Stimulated activated naive CD8-positive, alpha-beta T cell treated with anti-CD3 and anti-CD28 coated beads, Interleukin-15, Interleukin-2, amounts not matched to agents 100 ng/mL and 50 ng/mL, for 24 hours (primary cell): ENCODE data around the gene XRCC3.

Source experiments
- H3K27ac Mint-ChIP-seq: one replicate; pipeline ENCODE4 v1.8.0; 2021; ENCODE audit warnings: mild to moderate bottlenecking, mixed read lengths
- H3K27me3 Mint-ChIP-seq: one replicate; pipeline ENCODE4 v1.8.0; 2021; ENCODE audit warnings: mixed read lengths
- H3K36me3 Mint-ChIP-seq: one replicate; pipeline ENCODE4 v1.8.0; 2021; ENCODE audit warnings: low read depth, mixed read lengths
- H3K4me1 Mint-ChIP-seq: one replicate; pipeline ENCODE4 v1.8.0; 2021; ENCODE audit warnings: low read depth, mixed read lengths
- H3K4me3 Mint-ChIP-seq: one replicate; pipeline ENCODE4 v1.8.0; 2021; ENCODE audit warnings: mild to moderate bottlenecking, mixed read lengths
- H3K9me3 Mint-ChIP-seq: one replicate; pipeline ENCODE4 v1.8.0; 2021; ENCODE audit warnings: mixed read lengths

The XRCC3 gene

DNA sequence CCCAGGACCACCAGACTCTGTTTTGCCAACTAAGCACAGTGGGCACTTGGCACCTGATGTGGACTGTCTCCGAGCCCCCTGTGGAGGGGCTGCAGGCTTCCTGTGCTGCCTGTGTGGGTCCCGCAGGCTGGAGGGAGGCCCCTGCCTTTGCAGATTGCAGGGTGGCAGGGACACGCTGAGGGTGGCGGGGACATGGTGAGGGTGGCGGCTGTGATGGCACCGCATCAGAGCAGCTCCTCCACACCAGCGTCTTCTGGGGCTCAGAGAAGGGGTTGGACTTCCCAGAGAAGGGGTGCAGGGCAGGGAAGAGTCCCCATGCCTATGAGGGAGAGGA lies 8.5 kb upstream of the XRCC3 start:
- H3K27me3 Mint-ChIP-seq = no peaks in the 10 kb centered on the region
- no peaks in the 10 kb centered on the region for H3K9me3 Mint-ChIP-seq
- no peaks in the 10 kb centered on the region for H3K36me3 Mint-ChIP-seq
- H3K27ac Mint-ChIP-seq = no peak overlapping the region
- H3K4me1 Mint-ChIP-seq = peaks cover 23% of the 10 kb centered on the region
- no peak overlapping the region for H3K4me3 Mint-ChIP-seq

DNA sequence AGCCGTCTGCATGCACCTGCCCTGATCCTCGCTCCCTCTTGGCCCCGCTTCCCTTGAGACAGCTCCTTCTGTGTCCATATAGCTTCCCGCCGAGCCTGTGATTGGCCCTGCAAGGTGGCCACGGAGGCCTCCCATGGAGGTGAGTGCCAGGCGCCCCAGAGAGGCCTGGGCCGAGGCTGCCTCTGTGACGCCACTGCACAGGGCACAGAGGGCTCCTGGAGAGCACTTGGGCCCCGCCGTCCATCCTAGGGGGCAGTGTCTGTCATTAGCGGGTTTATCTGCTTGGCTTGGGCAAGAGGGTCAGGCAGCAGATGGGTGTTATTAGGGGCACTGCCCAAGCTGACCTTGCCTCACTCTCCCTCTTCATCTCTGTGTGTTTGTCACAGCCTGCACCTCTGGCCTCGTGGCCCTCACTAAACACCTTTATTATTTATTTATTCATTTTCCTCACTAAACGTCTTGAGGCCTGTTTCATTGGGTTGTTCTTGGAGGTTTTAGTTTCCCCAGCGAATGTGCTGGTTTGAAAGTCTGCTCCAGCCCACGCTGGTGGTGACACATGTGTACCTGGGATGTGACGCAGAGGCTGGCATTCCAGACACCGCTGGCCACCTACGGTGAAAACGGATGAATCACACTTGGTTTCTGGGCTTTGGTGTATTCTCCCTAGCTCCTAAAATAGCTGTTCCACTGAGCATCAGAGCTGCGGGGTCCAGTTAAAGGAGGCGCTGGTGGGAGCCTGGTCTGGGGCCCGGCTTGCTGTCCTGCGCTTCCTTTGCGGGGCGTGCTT lies 6.3 kb upstream of the XRCC3 start:
- no peak overlapping the region for H3K27ac Mint-ChIP-seq
- H3K4me1 Mint-ChIP-seq = peaks cover 39% of the 10 kb centered on the region
- no peaks in the 10 kb centered on the region for H3K36me3 Mint-ChIP-seq
- no peak overlapping the region for H3K4me3 Mint-ChIP-seq
- no peaks in the 10 kb centered on the region for H3K27me3 Mint-ChIP-seq
- no peaks in the 10 kb centered on the region for H3K9me3 Mint-ChIP-seq

DNA sequence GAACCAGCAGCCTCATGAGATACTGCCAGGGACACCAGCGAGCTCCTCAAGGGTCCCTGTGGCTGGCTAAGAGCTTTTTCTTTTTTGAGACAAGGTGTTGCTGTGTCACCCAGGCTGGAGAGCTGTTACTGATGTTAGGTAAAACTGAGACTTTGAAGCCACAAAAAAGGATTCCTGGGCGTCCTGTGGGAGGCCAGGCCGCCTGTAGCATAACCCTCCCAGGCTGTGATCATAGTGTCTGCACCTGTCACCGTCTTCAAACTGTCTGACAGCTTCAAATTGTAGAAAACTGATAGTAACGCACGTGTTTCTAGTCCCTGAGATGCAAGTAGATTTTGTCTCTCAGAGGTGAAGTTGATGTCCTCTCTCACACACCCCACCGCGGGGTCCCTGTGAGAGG lies 4.5 kb upstream of the XRCC3 start:
- H3K9me3 Mint-ChIP-seq = no peaks in the 10 kb centered on the region
- peaks cover 42% of the 10 kb centered on the region for H3K4me1 Mint-ChIP-seq
- H3K36me3 Mint-ChIP-seq = no peaks in the 10 kb centered on the region
- H3K27ac Mint-ChIP-seq = no peak overlapping the region
- H3K27me3 Mint-ChIP-seq = no peaks in the 10 kb centered on the region
- H3K4me3 Mint-ChIP-seq = no peak overlapping the region

DNA sequence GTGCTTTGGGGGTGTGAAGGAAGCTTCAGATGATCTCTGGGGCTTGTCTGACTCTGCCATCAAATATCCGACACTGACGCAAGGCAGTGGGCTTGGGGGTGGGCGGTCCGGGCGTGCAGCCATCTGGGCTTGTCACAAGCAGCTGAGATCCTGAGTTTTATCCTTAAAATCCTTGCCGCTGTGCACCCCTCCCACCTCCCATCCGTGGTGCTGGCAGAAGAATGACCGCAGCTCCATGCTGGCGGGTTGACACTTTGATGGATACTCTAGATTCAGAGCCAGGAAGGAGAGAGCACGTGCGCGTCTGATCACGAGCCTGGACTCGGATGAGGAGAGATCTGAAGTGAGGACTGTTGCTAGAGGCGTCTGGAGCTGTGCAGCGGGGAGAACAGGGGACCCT lies 3.3 kb upstream of the XRCC3 start:
- Mint-ChIP-seq H3K9me3 (no peaks in the 10 kb centered on the region), H3K4me1 (peaks cover 50% of the 10 kb centered on the region), H3K27ac (no peak overlapping the region), H3K27me3 (no peaks in the 10 kb centered on the region), H3K4me3 (no peak overlapping the region), H3K36me3 (peaks cover 7% of the 10 kb centered on the region)

DNA sequence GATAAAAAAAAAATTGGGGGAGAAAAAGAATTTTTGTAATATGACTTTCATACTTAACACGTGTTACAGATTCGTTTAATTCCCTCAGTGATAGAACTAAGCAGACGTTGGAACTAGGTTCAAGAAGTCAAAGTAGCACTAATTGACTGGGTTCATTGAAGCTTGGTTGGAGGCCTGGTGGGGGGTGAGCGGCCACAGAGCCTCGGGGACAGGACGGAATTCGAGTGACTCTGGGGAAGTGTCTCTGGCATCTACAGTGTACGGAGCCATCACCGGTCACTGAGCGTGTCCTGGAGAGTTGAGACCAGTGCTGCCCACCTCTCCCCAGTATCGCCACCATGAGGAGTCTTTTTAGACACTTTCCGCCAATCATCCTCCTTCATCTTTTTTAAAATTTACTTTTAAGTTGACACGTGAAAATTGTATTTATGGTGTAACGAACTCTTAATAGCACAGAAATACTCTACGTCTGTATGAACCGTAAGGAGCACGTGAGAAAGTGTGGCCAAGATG lies 1.7 kb upstream of the XRCC3 start:
- Mint-ChIP-seq H3K27ac (no peak overlapping the region), H3K36me3 (peaks cover 7% of the 10 kb centered on the region), H3K4me3 (peak overlapping the region; percentile 87), H3K9me3 (no peaks in the 10 kb centered on the region), H3K4me1 (peaks cover 59% of the 10 kb centered on the region), H3K27me3 (no peaks in the 10 kb centered on the region)

DNA sequence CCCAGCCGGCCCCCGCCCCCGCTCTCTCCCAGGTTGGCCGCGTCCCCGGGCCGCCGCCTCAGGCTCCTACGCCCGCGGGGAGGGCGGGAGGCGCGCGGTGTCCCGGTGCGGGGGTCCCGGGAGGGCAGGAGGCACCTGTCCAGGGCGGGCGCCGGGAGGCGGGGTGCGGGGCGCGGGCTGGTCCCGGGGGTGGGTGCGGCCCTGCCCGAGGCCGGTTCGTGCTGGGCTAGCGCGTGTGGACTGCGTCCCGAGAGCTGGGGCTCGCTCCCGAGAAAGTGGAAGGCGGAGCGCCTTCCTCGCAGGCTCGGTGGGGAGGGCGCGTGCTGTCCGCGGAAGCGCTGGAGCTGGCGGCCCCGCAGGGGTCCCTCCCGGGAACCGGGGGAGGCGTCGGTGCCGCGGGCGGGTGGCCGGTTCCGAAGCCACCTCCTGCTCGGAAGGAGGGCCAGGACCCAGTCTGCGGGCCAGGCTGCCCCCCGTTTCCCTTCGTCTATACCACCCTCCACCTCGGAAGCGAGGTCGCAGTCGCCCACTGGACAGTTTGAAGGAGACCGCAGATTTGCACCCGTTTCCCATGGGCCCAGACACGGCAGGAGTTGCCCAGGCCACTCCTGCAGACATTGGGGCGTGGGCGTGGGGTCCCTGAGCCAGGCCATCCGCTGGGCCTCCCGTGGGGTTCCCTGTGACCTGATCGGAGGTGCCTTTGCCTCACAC lies 995 bp upstream of the XRCC3 start:
- H3K27ac Mint-ChIP-seq = no peak overlapping the region

DNA sequence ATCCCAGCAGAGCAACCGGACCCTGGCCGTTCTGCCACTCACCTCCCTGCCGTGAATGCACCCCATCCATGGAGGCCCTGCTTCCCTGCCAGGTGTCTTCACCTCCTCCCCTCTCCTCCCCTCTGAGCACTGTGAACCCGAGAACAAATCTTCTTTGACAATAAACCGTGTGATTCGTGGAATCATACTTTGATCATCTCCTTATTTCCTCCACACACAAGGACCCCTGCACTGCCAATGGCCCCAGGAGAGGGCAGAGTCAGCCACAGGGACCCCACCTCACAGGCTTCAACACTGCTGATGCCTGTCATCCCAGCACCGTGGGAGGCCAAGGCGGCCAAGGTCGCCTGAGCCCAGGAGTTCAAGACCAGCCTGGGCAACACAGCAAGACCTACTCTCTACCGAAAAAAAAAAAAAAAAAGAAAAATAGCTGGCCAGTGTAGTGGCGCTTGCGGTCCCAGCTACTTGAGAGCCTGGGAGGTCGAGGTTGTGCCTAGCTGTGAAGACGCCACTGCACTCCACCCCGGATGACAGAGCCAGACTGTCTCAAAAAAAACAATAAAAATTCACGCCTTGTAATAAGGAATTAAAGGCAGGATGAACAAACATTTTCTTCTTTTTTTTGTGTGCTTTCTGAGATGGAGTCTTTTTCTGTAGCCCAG lies 1.1 kb downstream of the XRCC3 start:
- Mint-ChIP-seq H3K27ac (peak overlapping the region; percentile 80), H3K4me1 (peaks cover 40% of the 10 kb centered on the region), H3K27me3 (no peaks in the 10 kb centered on the region), H3K9me3 (no peaks in the 10 kb centered on the region), H3K4me3 (peak overlapping the region; percentile 87), H3K36me3 (peaks cover 18% of the 10 kb centered on the region)

More for the DNA sequence above, 995 bp upstream of the XRCC3 start:
- Mint-ChIP-seq H3K9me3 (no peaks in the 10 kb centered on the region), H3K27me3 (no peaks in the 10 kb centered on the region), H3K4me1 (peaks cover 52% of the 10 kb centered on the region), H3K4me3 (peak overlapping the region; percentile 87), H3K36me3 (peaks cover 7% of the 10 kb centered on the region)

DNA sequence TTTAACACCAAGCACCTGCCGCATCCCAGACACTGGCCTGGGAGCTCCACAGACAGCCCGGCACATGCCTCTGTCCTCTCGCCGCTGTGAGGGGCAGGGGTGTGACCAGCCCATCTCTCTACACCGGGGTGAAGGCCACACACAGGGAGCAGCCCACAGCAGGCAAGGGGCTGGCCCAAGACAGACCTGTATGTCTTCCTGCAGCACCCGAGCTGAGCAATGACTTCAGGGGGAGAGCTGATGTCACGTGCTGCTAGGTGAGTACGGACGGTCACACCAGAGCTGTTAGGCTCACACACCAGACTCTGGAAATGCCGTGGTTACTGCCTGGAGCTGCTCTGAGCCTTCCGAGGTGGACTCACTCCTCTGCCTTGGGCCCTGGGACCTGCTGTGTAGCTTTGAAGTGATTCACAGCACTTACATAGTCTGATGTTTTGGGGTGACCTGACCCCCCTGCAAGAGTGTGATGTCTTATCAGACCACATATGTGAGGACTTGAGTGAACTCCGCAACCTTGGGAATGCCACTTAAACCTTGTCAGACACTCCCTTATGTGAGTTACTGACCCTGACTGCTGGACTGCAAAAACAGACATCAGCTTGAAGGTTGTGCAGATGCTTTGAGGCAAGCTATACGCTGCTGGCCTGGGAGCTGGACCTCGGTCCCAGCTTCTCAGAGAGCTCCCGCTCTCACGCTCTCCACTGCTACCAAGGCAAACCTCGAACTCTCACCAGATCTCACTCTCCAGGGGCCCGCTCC lies 1.8 kb downstream of the XRCC3 start:
- peak overlapping the region; percentile 87 for H3K4me3 Mint-ChIP-seq
- peaks cover 25% of the 10 kb centered on the region for H3K36me3 Mint-ChIP-seq
- no peaks in the 10 kb centered on the region for H3K9me3 Mint-ChIP-seq
- peak overlapping the region; percentile 80 for H3K27ac Mint-ChIP-seq
- no peaks in the 10 kb centered on the region for H3K27me3 Mint-ChIP-seq
- peaks cover 34% of the 10 kb centered on the region for H3K4me1 Mint-ChIP-seq

DNA sequence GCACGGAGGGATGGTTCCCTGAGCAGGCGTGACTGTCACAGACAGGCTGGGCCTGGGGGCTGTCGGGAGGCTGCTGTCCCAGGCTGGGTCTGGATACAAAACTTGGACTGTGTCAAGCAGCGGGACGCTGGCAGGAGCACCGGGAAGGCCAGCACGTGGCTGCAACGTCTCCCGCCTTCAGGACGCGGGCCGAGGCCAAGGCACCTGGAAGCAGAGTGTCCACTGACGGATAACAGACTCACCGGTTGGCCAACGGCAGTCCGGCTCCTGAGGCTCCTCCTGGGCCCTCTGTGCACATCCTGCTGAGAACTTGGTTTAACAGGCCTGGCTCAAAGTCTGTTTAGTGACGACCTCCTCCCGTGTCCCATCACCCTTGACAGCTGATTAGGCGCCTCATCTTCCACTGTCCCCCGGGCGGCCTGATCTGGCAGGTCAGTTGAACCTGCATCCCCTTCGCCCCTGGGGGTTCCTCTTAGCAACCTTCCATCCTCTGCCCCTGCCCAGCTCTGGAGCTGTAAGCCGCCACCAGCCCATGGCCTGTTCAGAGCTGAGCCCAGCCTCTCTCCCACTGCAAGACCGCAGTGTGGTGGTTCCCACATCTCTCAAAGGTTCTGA lies 2.5 kb downstream of the XRCC3 start:
- H3K9me3 Mint-ChIP-seq = no peaks in the 10 kb centered on the region
- H3K27ac Mint-ChIP-seq = peak overlapping the region; percentile 36
- H3K4me1 Mint-ChIP-seq = peaks cover 31% of the 10 kb centered on the region
- no peaks in the 10 kb centered on the region for H3K27me3 Mint-ChIP-seq
- peaks cover 28% of the 10 kb centered on the region for H3K36me3 Mint-ChIP-seq
- peak overlapping the region; percentile 6 for H3K4me3 Mint-ChIP-seq

DNA sequence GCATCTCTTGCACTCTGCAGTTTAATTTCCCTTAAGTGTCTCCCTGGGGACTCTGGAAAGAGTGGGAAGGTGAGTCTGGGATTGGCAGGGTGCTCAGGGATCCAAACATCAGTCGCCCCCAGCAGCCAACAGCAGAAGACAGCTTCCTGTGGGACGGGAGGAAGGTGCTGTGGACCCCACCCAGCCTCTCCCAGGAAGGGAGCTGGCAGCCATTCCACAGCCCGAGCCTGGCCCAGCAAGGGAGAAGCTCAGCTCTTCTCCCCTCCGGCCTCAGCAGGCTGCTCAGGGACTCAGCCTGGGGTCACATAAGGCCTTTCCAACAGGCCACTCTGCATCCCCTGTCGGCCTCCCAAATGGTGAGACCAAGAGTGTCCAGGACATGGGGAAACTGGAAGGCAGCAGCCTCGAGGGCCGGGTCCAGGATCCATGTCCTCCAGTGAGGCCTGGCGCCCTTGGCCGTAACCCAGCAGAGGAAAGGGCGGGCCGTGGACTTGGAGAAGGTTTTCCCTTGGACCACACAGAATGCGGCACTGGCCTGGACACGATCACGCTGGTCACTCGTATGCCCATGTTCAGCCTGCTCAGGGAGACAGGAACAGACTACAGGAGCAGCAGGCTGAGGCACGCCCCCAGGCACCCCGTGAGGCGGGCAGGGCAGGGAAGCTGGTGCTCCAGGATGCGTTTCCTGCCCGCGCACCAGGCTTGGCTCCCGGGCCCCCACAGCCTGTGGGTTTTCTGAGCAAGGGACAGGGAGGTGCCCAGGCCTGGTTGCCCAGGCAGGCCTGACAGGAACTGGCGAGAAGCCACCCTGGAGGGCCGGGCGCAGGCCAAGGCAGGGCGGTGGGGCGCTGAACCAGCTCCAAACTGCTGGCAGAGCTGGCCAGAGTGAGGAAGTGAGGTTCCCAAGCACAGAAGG lies 3.5 kb downstream of the XRCC3 start:
- peaks cover 23% of the 10 kb centered on the region for H3K4me1 Mint-ChIP-seq
- peaks cover 28% of the 10 kb centered on the region for H3K36me3 Mint-ChIP-seq
- peak overlapping the region; percentile 36 for H3K27ac Mint-ChIP-seq
- H3K4me3 Mint-ChIP-seq = no peak overlapping the region
- no peaks in the 10 kb centered on the region for H3K9me3 Mint-ChIP-seq
- H3K27me3 Mint-ChIP-seq = no peaks in the 10 kb centered on the region

DNA sequence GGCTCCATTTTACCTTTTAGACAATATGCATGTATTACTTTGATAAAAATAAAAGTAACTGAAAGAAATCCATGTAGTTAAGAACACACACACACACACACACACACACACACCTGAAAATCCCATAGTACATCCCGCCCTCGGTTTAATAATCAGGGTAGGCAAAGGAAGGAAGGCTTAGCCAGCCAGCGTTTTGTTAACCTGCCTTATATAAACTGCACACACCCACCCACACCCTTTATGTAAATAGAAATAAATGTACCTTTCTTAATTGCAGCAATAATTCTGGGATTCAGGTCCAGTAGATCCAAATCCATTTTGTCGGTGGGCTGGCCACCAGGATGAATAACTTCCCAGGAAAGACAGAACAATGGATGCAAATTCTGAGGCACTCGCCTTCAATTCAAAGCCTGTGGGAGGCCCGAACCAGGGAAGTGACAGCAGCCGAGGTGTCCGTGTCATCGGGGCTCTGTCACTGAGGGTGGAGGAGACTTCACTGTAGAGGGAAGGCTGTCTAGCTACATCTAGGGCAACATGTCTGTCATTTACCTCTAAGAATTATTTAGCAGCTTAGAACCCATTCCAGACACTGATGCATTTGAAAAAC lies 4.4 kb downstream of the XRCC3 start:
- peaks cover 20% of the 10 kb centered on the region for H3K4me1 Mint-ChIP-seq
- H3K36me3 Mint-ChIP-seq = peaks cover 28% of the 10 kb centered on the region
- no peak overlapping the region for H3K27ac Mint-ChIP-seq
- no peaks in the 10 kb centered on the region for H3K9me3 Mint-ChIP-seq
- no peaks in the 10 kb centered on the region for H3K27me3 Mint-ChIP-seq
- no peak overlapping the region for H3K4me3 Mint-ChIP-seq

DNA sequence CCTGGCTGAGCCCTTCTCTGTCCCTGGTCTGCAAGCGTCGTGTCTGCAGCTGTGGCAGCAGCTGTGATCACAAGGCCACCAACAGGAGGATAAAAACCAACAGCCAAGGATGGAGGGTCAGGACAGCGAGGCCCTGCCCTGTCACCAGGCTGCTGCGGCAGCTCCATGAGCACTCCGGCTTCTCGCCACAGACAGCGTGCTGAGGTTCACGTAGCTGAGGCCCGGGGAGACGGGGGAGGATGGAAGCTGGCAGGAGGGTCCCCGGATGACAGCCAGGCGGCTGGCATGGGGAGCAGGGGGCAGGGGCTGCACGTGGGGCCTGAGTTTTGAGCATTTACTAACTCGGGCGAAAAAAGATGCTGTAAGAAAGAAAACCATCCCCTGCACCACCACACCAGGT lies 5.4 kb downstream of the XRCC3 start:
- peaks cover 17% of the 10 kb centered on the region for H3K4me1 Mint-ChIP-seq
- H3K4me3 Mint-ChIP-seq = no peak overlapping the region
- no peak overlapping the region for H3K27ac Mint-ChIP-seq
- peaks cover 35% of the 10 kb centered on the region for H3K36me3 Mint-ChIP-seq
- H3K27me3 Mint-ChIP-seq = no peaks in the 10 kb centered on the region
- H3K9me3 Mint-ChIP-seq = no peaks in the 10 kb centered on the region

DNA sequence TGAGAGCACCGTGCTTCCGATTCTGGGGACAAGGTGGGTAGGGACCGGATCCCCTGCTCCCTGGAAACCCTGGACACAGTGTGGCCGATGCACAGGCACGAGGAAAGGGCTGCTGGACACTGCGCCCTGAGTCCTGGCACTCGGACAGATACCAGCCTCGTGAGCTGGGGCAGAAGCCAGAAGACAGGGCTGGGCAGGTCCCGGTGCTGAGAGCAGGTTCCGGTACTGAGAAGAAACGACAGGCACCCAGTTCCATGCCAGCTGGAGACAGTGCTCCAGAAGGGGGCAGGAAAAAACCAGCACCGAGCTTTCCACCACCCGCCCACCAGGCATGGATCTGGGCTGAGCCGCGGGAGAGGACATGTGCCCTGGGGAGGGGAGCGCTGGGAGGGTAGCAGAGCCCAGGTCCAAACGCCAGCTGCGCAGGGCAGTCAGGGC lies 6.5 kb downstream of the XRCC3 start:
- Mint-ChIP-seq H3K27me3 (no peaks in the 10 kb centered on the region), H3K9me3 (no peaks in the 10 kb centered on the region), H3K4me1 (peaks cover 12% of the 10 kb centered on the region), H3K27ac (peak overlapping the region; percentile 67), H3K4me3 (no peak overlapping the region), H3K36me3 (peaks cover 39% of the 10 kb centered on the region)
